ENCODE results near the gene PARD3. TPM values are rescaled to one million over a fixed set of nuclear protein-coding genes. Genes with fewer than 3 reads are reported as not detected.

PARD3 gene
- total RNA-seq, 2 experiments from 2014 or later, result 0.53 to 0.71 TPM

DNA sequence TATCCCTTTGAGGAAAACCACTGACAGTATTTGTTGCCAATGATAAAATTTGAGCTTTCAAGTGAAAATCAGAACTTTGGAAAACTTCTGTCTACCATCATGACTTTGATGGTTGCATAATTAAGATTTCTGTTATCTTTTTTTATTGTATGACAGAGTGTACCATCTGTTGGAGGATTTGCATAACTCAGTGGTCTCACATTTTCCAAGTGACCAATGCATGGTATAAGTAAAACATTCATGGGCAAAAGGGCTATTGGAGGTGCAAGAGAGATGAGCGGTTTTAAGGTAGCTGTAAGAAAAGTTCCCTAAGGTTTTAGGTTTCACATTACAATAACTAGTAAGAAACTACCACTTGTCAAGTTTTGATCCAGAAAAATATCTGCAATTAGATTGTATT is 625.3 kb downstream of the PARD3 start:
- no peak overlapping the region for H3K27ac ChIP-seq (ENCODE audit: low read depth in 1 of 2, low read length in 2 of 2)
- ATAC-seq (ENCODE audit: poor library complexity) (no peak), DNase-seq (no peak)
- intact Hi-C loops (cut with DNase I, micrococcal nuclease), result no loop called here
- no peaks in the 10 kb centered on the region for H3K4me1 ChIP-seq (ENCODE audit: insufficient read depth, low read length)
- TF ChIP-seq CTCF (IDR thresholded peaks at IDR 0.05), result no peak
- ChIA-PET CTCF (interaction anchor here (0.9 kb wide), 1 partner anchor 47 kb away, joined by 3 read pairs; no protein-coding TSS in a partner anchor), POLR2A (no interaction called here)
- H3K27me3 ChIP-seq (ENCODE audit: control insufficient read depth in 1 of 2, insufficient read depth in 2 of 2, low read length in 2 of 2), result peaks cover 0 to 4% of the 10 kb centered on the region in 2 experiments
- H3K9me3 ChIP-seq (ENCODE audit: control insufficient read depth in 1 of 2, insufficient read depth in 1 of 2, low read length in 2 of 2), result no peaks in the 10 kb centered on the region
- no peak overlapping the region for H3K4me3 ChIP-seq (ENCODE audit: low read length)
- Mint-ChIP-seq H3K27me3 (no peaks in the 10 kb centered on the region), H3K36me3 (ENCODE audit: low read depth) (no peaks in the 10 kb centered on the region), H3K9me3 (no peaks in the 10 kb centered on the region), H3K4me3 (no peak overlapping the region), H3K4me1 (ENCODE audit: low read depth) (no peaks in the 10 kb centered on the region), H3K27ac (no peak overlapping the region)
- H3K36me3 ChIP-seq (ENCODE audit: insufficient read depth, low read length), result no peaks in the 10 kb centered on the region

DNA sequence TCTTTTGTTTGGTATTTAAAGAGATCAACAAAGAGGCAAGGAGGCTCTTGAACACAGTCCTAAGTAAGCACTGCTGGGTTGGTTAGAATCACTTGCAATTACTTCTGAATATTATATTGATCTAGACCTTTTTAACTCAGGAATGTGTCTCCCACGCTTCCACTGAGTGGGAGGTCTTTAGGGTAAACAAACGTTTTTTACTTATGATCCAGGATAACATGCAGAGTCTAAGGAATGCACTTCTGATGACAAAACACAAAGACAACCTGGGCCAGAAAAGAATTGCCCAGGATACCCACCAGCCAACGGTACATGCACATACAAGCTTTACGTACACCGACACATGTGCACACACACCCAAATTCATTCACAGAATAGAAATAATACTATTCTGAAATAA is 626.9 kb downstream of the PARD3 start:
- Mint-ChIP-seq H3K36me3 (ENCODE audit: low read depth) (no peaks in the 10 kb centered on the region), H3K27me3 (no peaks in the 10 kb centered on the region), H3K4me3 (no peak overlapping the region), H3K9me3 (no peaks in the 10 kb centered on the region), H3K27ac (no peak overlapping the region), H3K4me1 (ENCODE audit: low read depth) (no peaks in the 10 kb centered on the region)
- Histone ChIP-seq H3K27me3 (ENCODE audit: control insufficient read depth in 1 of 2, insufficient read depth in 2 of 2, low read length in 2 of 2) (no peaks in the 10 kb centered on the region), H3K4me1 (ENCODE audit: insufficient read depth, low read length) (no peaks in the 10 kb centered on the region), H3K36me3 (ENCODE audit: insufficient read depth, low read length) (no peaks in the 10 kb centered on the region), H3K27ac (ENCODE audit: low read depth in 1 of 2, low read length in 2 of 2) (no peak overlapping the region), H3K4me3 (ENCODE audit: low read length) (no peak overlapping the region), H3K9me3 (ENCODE audit: control insufficient read depth in 1 of 2, insufficient read depth in 1 of 2, low read length in 2 of 2) (no peaks in the 10 kb centered on the region)
- no peak for TF ChIP-seq CTCF (IDR thresholded peaks at IDR 0.05)
- CTCF ChIA-PET, result no interaction called here
- intact Hi-C loops (cut with DNase I, micrococcal nuclease), result no loop called here
- no peak for ATAC-seq (ENCODE audit: poor library complexity)
- no peak for DNase-seq
- POLR2A ChIA-PET, result no interaction called here

DNA sequence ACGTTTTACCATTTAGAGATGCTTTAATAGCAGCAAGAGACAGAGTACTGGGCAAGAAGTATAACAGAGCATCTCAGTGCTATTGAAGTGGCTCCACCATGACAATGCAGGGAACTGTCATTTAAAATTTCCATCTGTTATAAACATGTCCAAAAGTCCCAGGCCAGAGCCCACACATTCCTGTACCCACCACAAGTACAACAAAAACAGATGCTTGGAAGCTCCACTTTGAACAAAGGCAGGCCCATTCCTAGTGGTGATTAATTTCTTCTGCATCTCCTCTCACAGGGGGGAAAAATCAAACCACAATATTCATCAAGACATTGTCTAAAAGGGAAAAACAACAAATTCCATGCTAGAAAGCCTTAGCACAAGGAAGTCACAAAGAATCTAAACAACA is 627.9 kb downstream of the PARD3 start:
- DNase-seq (no peak), ATAC-seq (ENCODE audit: poor library complexity) (no peak)
- no peaks in the 10 kb centered on the region for H3K9me3 Mint-ChIP-seq
- no peak for TF ChIP-seq CTCF (IDR thresholded peaks at IDR 0.05)
- Histone ChIP-seq H3K4me3 (ENCODE audit: low read length) (no peak overlapping the region), H3K9me3 (ENCODE audit: control insufficient read depth in 1 of 2, insufficient read depth in 1 of 2, low read length in 2 of 2) (no peaks in the 10 kb centered on the region), H3K4me1 (ENCODE audit: insufficient read depth, low read length) (no peaks in the 10 kb centered on the region), H3K27ac (ENCODE audit: low read depth in 1 of 2, low read length in 2 of 2) (no peak overlapping the region), H3K36me3 (ENCODE audit: insufficient read depth, low read length) (no peaks in the 10 kb centered on the region), H3K27me3 (ENCODE audit: control insufficient read depth in 1 of 2, insufficient read depth in 2 of 2, low read length in 2 of 2) (no peaks in the 10 kb centered on the region)
- no peaks in the 10 kb centered on the region for H3K27me3 Mint-ChIP-seq
- H3K4me1 Mint-ChIP-seq (ENCODE audit: low read depth), result no peaks in the 10 kb centered on the region
- CTCF ChIA-PET, result no interaction called here
- intact Hi-C loops (cut with DNase I, micrococcal nuclease), result no loop called here
- H3K27ac Mint-ChIP-seq, result no peak overlapping the region
- POLR2A ChIA-PET, result no interaction called here
- H3K36me3 Mint-ChIP-seq (ENCODE audit: low read depth), result no peaks in the 10 kb centered on the region
- no peak overlapping the region for H3K4me3 Mint-ChIP-seq
